Measurements from ENCODE around the gene OR10H2. TPM values are rescaled to one million over a fixed set of nuclear protein-coding genes. Genes with fewer than 3 reads are reported as not detected.

Gene OR10H2
- total and polyA plus RNA-seq, 2 donors (not counting 3 experiments of a cell fraction or from before 2014, with no cell fraction given) = not detected

- no peaks in the 10 kb centered on the region for H4K20me1 ChIP-seq (replicated peaks; ENCODE audit: control insufficient read depth, extremely low read depth, insufficient read depth, low read length)
- H3K9me3 ChIP-seq (replicated peaks; ENCODE audit: control insufficient read depth, insufficient read depth, low read length) = peaks cover 2% of the 10 kb centered on the region
- H3K36me3 ChIP-seq (ENCODE audit: control insufficient read depth in 2 of 2, extremely low read depth in 1 of 2, insufficient read depth in 2 of 2, low read length in 2 of 2) = no peaks in the 10 kb centered on the region
- dilution Hi-C loops (cut with MboI; ENCODE audit: extremely low pct_ligation_motif_present, low sequenced_read_pairs) = no loop called here
- intact Hi-C loops (cut with micrococcal nuclease) = no loop called here
- H3K4me3 ChIP-seq (replicated peaks in 1 of 3; ENCODE audit: insufficient read depth in 1 of 3, low read depth in 1 of 3, low read length in 3 of 3) = no peak overlapping the region
- H2AFZ ChIP-seq (ENCODE audit: low read depth, low read length) = no peak overlapping the region
- no peaks in the 10 kb centered on the region for H3K4me1 ChIP-seq (ENCODE audit: control insufficient read depth, extremely low read depth, insufficient read depth, low read length)
- H3K27me3 ChIP-seq (ENCODE audit: control insufficient read depth in 2 of 2, insufficient read depth in 2 of 2, low read length in 2 of 2) = no peaks in the 10 kb centered on the region
- POLR2A ChIA-PET = no interaction called here
- no peaks in the 10 kb centered on the region for H3K79me2 ChIP-seq (ENCODE audit: control insufficient read depth, insufficient read depth, low read length)
- DNase-seq (ENCODE audit: low read depth, low spot score) (no peak), FAIRE-seq (no peak)
- CTCF ChIA-PET = no interaction called here
- no peaks in the 10 kb centered on the region for H3K9me1 ChIP-seq (replicated peaks; ENCODE audit: control insufficient read depth, extremely low read depth, insufficient read depth, low read length)
- no peak overlapping the region for H3K9ac ChIP-seq (replicated peaks; ENCODE audit: extremely low read depth, insufficient read depth, low read length)
- TF ChIP-seq GATA2 (IDR thresholded peaks at IDR 0.05; ENCODE audit: insufficient read depth, insufficient read length, low read depth, low read length) = no peak
- TF ChIP-seq FOS (IDR thresholded peaks at IDR 0.05; ENCODE audit: borderline replicate concordance, insufficient read depth, low read length) = no peak
- TF ChIP-seq JUN (IDR thresholded peaks at IDR 0.05; ENCODE audit: borderline replicate concordance, insufficient read depth, insufficient read length, low read depth) = no peak
- no peak for TF ChIP-seq MYC (IDR thresholded peaks at IDR 0.05; ENCODE audit: low read depth, low read length)
- no peak for TF ChIP-seq POLR2A (IDR thresholded peaks at IDR 0.05; ENCODE audit: low read depth, low read length)
- TF ChIP-seq POLR2AphosphoS5 (IDR thresholded peaks at IDR 0.05; ENCODE audit: insufficient read depth, low read depth, low read length) = no peak
- TF ChIP-seq EZH2 (IDR thresholded peaks at IDR 0.05; ENCODE audit: borderline replicate concordance, low read depth, low read length, severe bottlenecking) = no peak
- no peak for TF ChIP-seq MAX (IDR thresholded peaks at IDR 0.05; ENCODE audit: insufficient read depth, insufficient read length)
- TF ChIP-seq CTCF (IDR thresholded peaks at IDR 0.05; ENCODE audit: extremely low read depth in 1 of 2, insufficient read depth in 1 of 2, low read depth in 1 of 2, low read length in 2 of 2) = no peak
- no peak overlapping the region for H3K4me2 ChIP-seq (ENCODE audit: insufficient read depth, low read length)
- H3K27ac ChIP-seq (ENCODE audit: insufficient read depth, low read depth, low read length) = no peak overlapping the region
- no TSS peak for BruUV-seq (replicated peaks)
Measured at GRCh38 chr19:15714638-15715037, 13.2 kb upstream of the OR10H2 start.
